Smooth muscle cell (in vitro differentiated cells): ENCODE data around the gene P2RX2. TPM values are rescaled to one million over a fixed set of nuclear protein-coding genes. Genes with fewer than 3 reads are reported as not detected.
A peak's percentile ranks its signal among the peaks of the same experiment; 100 is the strongest.

Experiments
- DNase-seq: peaks from one replicate; lab custom pipeline; 2025; ENCODE audit not compliant: unreplicated experiment; lab: John Stamatoyannopoulos, UW
- H2AFZ ChIP-seq: fragments of 200-600 bp; sonication (generic); 2 replicates; pipeline ENCODE4 v1.6.0; 2016; ENCODE audit warnings: antibody characterized with exemption, low read depth, mild to moderate bottlenecking
- H3F3A ChIP-seq: fragments of 200-600 bp; sonication (generic); 2 replicates; pipeline ENCODE4 v1.6.0; 2017; ENCODE audit warnings: antibody characterized with exemption, low read depth
- H3K27ac ChIP-seq: fragments of 200-600 bp; sonication (generic); 2 replicates; pipeline ENCODE4 v1.5.1; 2016; ENCODE audit warnings: low read depth, mild to moderate bottlenecking
- H3K27me3 ChIP-seq: fragments of 200-600 bp; sonication (generic); 2 replicates; pipeline ENCODE4 v1.6.1; 2016; ENCODE audit warnings: low read depth, mild to moderate bottlenecking
- H3K36me3 ChIP-seq: fragments of 200-600 bp; sonication (generic); 2 replicates; pipeline ENCODE4 v1.5.1; 2016; ENCODE audit warnings: low read depth
- H3K4me1 ChIP-seq: fragments of 200-600 bp; sonication (generic); 2 replicates; pipeline ENCODE4 v1.5.1; 2016; ENCODE audit warnings: low read depth
- H3K4me2 ChIP-seq: fragments of 200-600 bp; sonication (generic); 2 replicates; pipeline ENCODE4 v1.6.0; 2016; ENCODE audit warnings: mild to moderate bottlenecking
- H3K4me3 ChIP-seq: fragments of 200-600 bp; sonication (generic); 2 replicates; pipeline ENCODE4 v1.5.1; 2016; ENCODE audit warnings: mild to moderate bottlenecking
- H3K79me2 ChIP-seq: fragments of 200-600 bp; sonication (generic); 2 replicates; pipeline ENCODE4 v1.6.0; 2016; ENCODE audit warnings: low read depth, mild to moderate bottlenecking
- H3K9ac ChIP-seq: fragments of 200-600 bp; sonication (generic); 2 replicates; pipeline ENCODE4 v1.6.0; 2016; ENCODE audit warnings: low read depth
- H3K9me3 ChIP-seq: fragments of 200-600 bp; sonication (generic); replicated peaks from 2 replicates; pipeline ENCODE4 v1.5.1; 2016; ENCODE audit warnings: low read depth
- H4K20me1 ChIP-seq: fragments of 200-600 bp; sonication (generic); 2 replicates; pipeline ENCODE4 v1.6.0; 2016; ENCODE audit warnings: low read depth
- WGBS: methylation state at CpG from one replicate; pipeline ENCODE4 v1.1.7; 2016; ENCODE audit warnings: low lambda C conversion rate; 5-methylcytosine and 5-hydroxymethylcytosine counted together
- polyA plus RNA-seq: library from polyadenylated mRNA; unstranded; fragments of >200 nt; fragmentation: Nextera tagmentation; extraction: Ambion mirVana; gene quantifications from 2 replicates; pipeline ENCODE4 v1.2.1, GENCODE V29; 2016
- total RNA-seq: library from RNA; depleted of rRNA; stranded (reverse); fragments of >200 nt; gene quantifications from 2 replicates; pipeline ENCODE4 v1.2.3, GENCODE V29; 2014
- TF ChIP-seq, protein P1 (sequence below): fragments of 200-600 bp; sonication (generic); IDR thresholded peaks from 2 replicates; pipeline ENCODE4 v1.5.1; 2017; ENCODE audit warnings: borderline replicate concordance, mild to moderate bottlenecking, antibody characterized with exemption; ENCODE audit not compliant: insufficient read depth, poor library complexity, severe bottlenecking

The P2RX2 gene
- total and polyA plus RNA-seq, 2 experiments from 2014 or later = not detected

DNA sequence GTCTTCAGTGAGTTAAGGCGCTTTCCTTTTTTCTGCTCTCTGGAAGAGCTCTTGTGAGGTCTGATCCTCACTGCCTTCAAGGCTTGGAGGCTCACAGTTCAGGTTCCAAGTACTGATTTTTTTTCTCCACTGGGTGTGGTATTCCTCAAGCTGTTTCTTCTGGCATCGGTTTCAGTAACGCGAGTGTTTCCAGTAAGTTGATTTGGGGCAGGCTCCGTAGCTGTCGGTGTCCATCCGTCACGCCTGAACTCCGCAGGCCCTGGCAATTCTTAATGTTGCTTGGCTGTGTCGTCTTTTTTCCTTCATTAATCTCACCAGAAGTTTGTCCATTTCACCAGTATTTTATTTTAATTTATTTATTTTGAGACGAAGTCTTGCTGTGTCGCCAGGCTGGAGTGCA, 38.8 kb upstream of the P2RX2 start:
- no peaks in the 10 kb centered on the region for H3F3A ChIP-seq
- H4K20me1 ChIP-seq = peaks cover 48% of the 10 kb centered on the region
- no peak overlapping the region for H3K9ac ChIP-seq
- H3K4me3 ChIP-seq = no peak overlapping the region
- H3K36me3 ChIP-seq = no peaks in the 10 kb centered on the region
- no peaks in the 10 kb centered on the region for H3K9me3 ChIP-seq
- WGBS = 97% methylated on average over 12 of the region's 12 CpGs
- H3K27ac ChIP-seq = no peak overlapping the region
- H3K79me2 ChIP-seq = no peaks in the 10 kb centered on the region
- H2AFZ ChIP-seq = no peak overlapping the region
- H3K4me2 ChIP-seq = no peak overlapping the region
- TF ChIP-seq, protein P1, sequence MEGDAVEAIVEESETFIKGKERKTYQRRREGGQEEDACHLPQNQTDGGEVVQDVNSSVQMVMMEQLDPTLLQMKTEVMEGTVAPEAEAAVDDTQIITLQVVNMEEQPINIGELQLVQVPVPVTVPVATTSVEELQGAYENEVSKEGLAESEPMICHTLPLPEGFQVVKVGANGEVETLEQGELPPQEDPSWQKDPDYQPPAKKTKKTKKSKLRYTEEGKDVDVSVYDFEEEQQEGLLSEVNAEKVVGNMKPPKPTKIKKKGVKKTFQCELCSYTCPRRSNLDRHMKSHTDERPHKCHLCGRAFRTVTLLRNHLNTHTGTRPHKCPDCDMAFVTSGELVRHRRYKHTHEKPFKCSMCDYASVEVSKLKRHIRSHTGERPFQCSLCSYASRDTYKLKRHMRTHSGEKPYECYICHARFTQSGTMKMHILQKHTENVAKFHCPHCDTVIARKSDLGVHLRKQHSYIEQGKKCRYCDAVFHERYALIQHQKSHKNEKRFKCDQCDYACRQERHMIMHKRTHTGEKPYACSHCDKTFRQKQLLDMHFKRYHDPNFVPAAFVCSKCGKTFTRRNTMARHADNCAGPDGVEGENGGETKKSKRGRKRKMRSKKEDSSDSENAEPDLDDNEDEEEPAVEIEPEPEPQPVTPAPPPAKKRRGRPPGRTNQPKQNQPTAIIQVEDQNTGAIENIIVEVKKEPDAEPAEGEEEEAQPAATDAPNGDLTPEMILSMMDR = no peak
- DNase-seq = no peak
- peaks cover 39% of the 10 kb centered on the region for H3K27me3 ChIP-seq
- H3K4me1 ChIP-seq = peaks cover 16% of the 10 kb centered on the region

DNA sequence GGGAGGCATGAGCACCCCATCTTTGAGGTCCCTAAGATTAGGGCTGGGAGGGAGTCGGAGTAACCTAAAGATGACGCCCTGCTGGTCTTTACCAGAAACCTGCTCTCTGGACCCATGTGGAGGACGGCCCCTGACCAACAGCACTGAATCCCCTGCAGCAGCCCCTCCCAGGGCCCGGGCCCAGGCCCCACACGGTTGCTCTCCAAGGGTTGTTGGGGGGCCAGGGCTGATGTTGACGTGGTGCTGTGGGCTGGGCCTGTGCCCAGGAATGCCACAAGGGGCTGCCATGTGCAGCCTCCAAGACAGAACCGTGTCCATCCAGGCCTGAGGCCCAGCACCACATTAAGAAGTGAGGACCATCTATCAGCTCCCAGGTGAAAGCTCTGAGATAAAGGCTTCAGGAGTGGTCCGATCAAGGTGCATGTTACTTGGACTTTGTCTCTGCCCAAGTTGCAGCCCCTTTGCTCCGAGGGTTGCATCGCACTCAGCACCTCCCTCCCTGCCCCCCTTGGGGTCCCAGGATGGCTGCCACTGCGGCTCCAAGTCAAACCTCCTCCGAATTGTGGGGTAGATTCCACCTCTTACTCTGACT, 37.8 kb upstream of the P2RX2 start:
- Histone ChIP-seq H3K9me3 (no peaks in the 10 kb centered on the region), H3K79me2 (no peaks in the 10 kb centered on the region), H3K4me3 (no peak overlapping the region), H4K20me1 (peaks cover 48% of the 10 kb centered on the region), H3K4me1 (peaks cover 16% of the 10 kb centered on the region), H3K27ac (no peak overlapping the region), H3K36me3 (no peaks in the 10 kb centered on the region), H3K27me3 (peaks cover 46% of the 10 kb centered on the region), H3F3A (no peaks in the 10 kb centered on the region), H3K4me2 (no peak overlapping the region), H3K9ac (no peak overlapping the region), H2AFZ (no peak overlapping the region)
- TF ChIP-seq, protein P1 = no peak
- WGBS = over 99% methylated on average over 12 of the region's 12 CpGs
- DNase-seq = no peak

DNA sequence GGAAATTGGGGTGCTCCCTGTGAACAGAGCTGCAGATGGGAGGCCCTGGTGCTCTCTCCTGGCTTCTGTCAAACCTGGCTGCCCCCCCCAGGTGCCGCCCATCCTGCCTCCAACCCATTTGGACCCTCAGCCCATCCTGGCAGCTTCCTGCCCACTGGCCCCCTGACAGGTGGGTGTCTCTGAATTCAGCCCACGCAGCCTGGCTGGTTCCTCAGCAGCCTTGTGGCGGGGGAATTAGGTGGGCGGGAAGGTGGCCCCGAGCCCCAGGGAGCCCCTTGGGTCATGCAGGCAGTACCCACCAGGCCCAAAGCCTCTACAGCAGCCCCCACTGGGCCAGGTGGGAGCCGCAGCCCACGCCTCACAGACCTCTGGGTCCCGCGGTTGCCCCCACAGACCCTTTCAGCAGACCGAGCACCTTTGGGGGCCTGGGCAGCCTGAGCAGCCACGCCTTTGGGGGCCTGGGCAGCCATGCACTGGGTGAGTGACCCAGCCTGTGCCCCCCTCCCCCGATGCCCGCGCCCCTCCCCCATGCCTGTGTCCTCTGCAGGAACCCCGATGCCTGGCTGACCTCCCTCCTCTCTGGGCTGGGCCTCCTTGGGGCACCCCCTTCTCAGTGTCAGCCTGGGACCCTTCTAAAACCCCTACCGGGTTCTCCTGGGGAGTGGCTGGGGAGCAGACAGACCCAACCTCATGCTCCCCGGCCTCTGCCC, 37.1 kb upstream of the P2RX2 start:
- Histone ChIP-seq H3K27me3 (peaks cover 50% of the 10 kb centered on the region), H3K27ac (no peak overlapping the region), H3K4me3 (no peak overlapping the region), H3K79me2 (no peaks in the 10 kb centered on the region), H4K20me1 (peaks cover 48% of the 10 kb centered on the region), H3K4me1 (peaks cover 16% of the 10 kb centered on the region), H3K36me3 (no peaks in the 10 kb centered on the region), H3K4me2 (no peak overlapping the region), H3K9ac (no peak overlapping the region), H3K9me3 (no peaks in the 10 kb centered on the region), H2AFZ (no peak overlapping the region), H3F3A (no peaks in the 10 kb centered on the region)
- TF ChIP-seq, protein P1 = no peak
- WGBS = 72% methylated on average over 16 of the region's 17 CpGs
- no peak for DNase-seq

DNA sequence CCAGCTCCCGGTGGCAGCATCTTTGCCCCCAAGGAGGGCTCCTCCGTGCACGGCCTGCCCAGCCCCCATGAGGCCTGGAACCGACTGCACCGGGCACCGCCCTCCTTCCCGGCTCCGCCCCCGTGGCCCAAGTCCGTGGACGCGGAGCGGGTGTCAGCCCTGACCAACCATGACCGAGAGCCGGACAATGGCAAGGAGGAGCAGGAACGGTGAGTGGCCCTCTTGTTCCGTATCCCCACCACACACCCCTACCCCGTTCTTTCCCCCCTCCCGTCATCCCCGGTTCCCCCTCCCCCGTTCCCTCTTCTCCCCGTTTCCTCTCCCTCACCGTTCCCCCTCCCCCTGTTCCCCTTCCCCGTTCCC, 36.5 kb upstream of the P2RX2 start:
- no peaks in the 10 kb centered on the region for H3K36me3 ChIP-seq
- WGBS = 19% methylated on average over 14 of the region's 24 CpGs

More for the DNA sequence above, 36.5 kb upstream of the P2RX2 start:
- TF ChIP-seq, protein P1 = no peak
- Histone ChIP-seq H3K4me2 (peak overlapping the region; percentile 43), H3K9ac (no peak overlapping the region), H3K4me1 (peaks cover 16% of the 10 kb centered on the region), H3K27me3 (peaks cover 52% of the 10 kb centered on the region), H3K27ac (no peak overlapping the region), H3K9me3 (no peaks in the 10 kb centered on the region), H3F3A (no peaks in the 10 kb centered on the region), H3K79me2 (no peaks in the 10 kb centered on the region), H4K20me1 (peaks cover 48% of the 10 kb centered on the region), H2AFZ (no peak overlapping the region), H3K4me3 (no peak overlapping the region)
- no peak for DNase-seq
